Fibroblast of skin of scalp (primary cell): ENCODE results near the gene RBMS3.
A peak's percentile ranks its signal among the peaks of the same experiment; 100 is the strongest.

ENCODE experiments used
- DNase-seq: peaks from one replicate; pipeline ENCODE4 v3.0.0-alpha.2; 2013

Gene RBMS3

DNA sequence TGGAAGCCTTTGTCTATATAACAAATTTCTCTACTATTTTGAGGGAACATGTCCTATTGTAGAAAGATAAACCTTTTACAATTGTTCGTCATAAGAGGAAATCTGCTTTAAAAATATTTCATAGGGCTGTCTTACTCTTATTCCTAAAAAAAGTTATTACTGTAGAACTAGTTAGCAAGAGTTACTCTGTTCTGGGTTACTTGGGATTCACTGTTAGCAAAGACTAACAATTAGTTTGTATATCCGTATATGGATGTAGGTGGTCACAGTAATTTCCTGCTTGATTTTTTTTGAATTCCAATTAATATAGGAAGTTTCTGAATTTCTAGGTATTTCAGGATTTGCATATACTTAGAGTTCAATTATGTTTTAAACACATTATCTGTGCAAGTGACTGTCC lies 413.5 kb downstream of the RBMS3 start:
- no peak for DNase-seq

GRCh38 chr3:29694783-29695182 lies 413.9 kb downstream of the RBMS3 start:
- peak; percentile 96 for DNase-seq

GRCh38 chr3:29695201-29695600 lies 414.3 kb downstream of the RBMS3 start:
- DNase-seq = peak; percentile 27

DNA sequence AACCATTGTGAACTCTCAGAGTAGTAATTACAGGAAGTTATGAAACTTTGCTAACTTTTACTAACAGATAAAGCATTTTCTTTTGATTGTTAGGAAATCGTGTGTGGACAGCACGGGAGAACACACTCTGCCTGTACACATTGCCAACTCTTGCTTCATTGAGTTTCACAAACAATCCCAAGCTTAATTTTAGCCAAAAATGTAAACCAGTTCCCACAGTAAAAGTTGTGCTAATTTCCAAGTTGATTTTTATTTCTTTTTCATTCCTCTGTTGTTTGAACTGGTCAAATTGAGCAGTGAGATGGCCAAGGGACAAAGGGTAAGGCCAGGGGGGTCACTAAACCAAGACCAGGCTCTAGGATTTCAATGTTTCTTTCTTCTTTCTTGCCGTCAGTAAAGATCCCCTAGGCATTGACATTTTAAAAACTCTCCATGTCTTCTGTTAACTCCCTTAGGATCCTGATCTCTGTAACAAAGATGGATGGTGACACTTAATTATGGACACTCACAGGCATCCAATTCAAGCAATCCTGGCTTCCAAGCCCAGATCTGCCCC lies 414.9 kb downstream of the RBMS3 start:
- DNase-seq = peak; percentile 76

DNA sequence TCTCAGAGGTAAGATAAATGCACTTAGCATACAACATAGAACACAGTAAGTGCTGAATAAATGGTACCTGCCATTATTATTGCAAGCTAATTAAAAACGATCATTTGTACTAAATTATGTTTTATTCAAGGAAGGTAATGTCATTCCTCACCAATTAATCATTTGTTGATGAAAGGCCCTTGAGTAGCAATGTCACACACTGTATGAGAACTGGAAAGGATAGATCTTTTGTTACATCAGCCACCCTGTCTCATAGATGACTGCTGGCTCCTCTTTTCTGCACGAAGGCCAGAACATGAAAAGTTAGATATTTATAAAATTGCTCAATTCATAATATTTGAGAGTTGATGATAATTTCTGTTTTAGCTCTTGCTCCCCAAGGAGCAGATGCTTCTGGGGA lies 415.4 kb downstream of the RBMS3 start:
- DNase-seq = no peak

DNA sequence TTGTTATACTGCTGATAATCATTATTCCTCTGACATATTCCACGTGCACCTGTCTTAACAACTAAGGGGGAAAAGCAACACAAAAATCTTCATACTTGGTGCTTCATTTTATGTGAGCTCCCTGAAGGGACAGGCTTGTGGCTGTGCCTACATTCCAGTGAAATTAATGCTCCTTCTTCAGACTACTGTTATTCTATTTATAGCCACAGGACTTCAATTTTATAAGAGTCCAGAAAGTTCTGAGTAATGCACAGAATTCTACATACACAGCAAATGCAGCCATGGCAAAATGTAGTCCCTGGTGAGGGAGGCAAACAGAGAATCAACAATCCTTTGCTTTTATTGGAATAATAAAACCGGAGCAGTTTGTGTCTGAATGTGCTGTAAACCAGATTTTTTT lies 417.1 kb downstream of the RBMS3 start:
- peak; percentile 82 for DNase-seq

GRCh38 chr3:29700256-29700655 lies 419.4 kb downstream of the RBMS3 start:
- DNase-seq = no peak

GRCh38 chr3:29701326-29701983 lies 420.6 kb downstream of the RBMS3 start:
- no peak for DNase-seq

GRCh38 chr3:29705906-29706844 lies 425.3 kb downstream of the RBMS3 start:
- DNase-seq = no peak

DNA sequence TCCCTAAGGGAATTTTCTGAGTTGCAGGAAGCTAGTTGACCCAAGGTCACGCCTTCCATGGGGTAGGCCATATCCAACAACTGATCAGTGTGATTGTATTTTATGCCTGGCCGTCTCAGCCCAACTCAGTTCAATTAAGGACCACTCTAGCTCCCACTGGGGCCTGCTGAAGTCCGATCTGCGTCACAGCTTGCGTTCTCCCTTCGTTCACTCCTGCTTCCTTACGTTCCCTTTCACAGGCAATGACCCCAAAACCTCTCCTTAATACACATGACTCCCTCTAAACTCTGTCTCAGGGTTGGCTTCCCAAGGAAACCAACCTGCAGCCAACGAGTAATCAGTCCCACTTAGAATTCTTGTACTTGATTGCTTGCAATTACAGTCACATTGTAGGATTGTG lies 428.0 kb downstream of the RBMS3 start:
- no peak for DNase-seq

DNA sequence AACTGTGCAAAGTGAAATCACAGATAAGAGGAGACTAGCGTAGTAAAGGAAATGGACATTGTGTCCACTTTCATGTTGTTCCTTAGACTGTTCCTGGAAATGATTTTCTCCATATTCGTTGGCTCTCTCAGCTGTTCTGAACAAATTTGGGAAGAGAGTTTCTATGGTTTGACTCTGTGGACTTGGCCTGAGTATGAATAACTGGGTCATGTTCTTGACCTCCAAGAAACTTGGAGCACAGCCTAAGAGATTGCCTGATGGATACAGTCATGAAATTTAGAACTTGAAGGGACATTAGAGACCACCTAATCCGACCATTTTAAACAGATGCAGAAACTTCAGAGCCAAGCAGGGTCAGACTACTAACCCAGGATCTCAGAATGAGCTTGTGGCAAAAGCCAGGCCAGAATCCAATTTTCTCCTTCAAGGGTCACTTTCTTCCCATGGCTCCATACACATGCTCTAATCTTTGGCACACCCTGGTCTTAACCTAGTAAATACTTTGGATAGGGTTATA lies 430.4 kb downstream of the RBMS3 start:
- DNase-seq = no peak

- DNase-seq = no peak
These were observed 435.3 kb downstream of the RBMS3 start for GRCh38 chr3:29716213-29716612.

DNA sequence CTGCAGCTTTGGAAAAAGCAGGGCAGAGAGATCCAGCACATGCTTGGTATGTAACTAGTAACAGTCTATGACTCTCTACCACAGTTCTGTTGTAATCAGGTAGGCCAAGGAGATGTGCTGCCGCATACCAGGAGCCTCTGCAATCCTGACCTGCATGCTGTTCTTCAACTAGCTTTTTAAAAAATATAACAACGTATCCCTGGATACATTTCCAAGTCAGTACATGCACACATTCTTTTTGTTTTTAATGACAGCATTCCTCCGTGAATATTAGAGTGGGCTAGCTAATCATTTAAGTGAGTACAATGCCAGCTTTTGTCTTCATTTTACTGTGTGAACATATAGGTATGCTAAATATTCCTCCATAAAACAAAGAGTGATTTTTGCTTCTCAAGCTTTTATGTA lies 437.8 kb downstream of the RBMS3 start:
- DNase-seq = peak; percentile 3

DNA sequence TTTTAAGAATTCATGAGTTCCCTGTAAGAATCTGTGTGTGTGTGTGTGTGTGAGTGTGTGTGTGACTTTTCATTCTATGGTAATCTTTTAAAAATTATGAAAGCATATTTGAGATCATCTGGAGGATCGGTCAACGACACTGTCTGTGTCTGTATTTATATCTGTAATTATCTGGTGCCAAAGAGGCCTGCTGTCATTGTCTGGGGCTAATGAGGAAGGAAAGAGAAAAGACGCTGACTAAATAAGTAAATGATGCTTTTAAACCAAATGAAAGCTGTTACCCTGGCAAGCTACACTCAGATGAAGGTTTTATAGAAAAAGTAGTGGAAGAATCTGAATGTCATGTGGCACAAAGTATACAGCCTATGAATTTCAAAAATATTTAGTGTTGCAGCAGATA lies 439.8 kb downstream of the RBMS3 start:
- DNase-seq = no peak

DNA sequence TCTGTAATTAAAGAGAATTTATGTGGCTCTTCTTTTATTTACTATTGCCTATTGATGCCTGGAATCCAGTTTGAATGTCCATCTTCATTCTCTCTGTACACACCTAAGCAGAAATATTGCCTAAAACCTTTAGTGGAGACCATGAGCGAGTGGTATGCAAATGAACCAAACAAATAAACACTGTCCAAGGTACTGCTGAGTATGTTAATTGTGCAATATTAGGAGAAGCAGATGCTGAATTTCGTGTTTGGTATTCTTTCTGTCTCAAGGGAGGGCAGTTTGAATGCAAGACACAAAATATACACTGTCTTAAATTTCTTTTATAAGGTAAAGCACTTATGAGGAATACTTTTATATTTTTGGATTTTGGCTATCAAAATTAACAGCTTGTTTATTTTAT lies 440.9 kb downstream of the RBMS3 start:
- peak; percentile 4 for DNase-seq

DNA sequence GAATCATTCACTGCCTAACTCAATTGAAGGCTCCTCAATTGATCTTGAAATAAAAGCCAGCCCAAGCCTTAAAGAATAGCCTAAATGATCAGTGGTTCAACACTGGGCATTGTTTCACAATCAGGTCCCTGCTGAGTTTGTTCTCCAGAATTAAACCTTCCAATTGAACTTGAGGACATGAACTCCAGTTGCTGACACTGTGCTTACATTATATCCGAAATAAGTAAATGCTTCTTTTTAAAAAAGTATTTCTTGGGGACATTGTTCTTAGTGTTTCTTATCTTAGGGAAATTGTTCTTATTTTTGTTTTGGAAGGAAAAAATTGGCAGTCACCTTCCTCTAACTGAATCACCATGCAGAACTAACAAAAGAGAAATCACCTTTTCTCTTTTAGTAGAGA lies 450.2 kb downstream of the RBMS3 start:
- DNase-seq = no peak

DNA sequence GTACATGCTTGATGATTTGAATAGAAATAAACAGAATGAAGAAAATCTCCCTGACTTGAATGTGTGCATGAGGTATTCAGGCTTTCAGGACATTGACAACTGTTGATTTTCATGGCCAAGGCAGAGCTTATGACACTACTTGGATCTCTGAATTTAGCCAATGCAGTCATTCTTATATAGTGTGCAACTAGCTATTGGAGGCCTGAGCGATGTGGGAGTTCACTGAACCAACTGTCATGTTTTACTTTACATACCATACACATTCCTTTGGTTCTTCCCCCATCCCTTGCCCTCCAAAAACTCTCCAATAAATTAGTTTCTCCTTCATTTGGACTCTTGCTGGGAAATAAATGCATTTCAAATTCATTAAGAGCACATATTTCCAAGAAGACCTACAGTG lies 460.4 kb downstream of the RBMS3 start:
- peak; percentile 58 for DNase-seq

DNA sequence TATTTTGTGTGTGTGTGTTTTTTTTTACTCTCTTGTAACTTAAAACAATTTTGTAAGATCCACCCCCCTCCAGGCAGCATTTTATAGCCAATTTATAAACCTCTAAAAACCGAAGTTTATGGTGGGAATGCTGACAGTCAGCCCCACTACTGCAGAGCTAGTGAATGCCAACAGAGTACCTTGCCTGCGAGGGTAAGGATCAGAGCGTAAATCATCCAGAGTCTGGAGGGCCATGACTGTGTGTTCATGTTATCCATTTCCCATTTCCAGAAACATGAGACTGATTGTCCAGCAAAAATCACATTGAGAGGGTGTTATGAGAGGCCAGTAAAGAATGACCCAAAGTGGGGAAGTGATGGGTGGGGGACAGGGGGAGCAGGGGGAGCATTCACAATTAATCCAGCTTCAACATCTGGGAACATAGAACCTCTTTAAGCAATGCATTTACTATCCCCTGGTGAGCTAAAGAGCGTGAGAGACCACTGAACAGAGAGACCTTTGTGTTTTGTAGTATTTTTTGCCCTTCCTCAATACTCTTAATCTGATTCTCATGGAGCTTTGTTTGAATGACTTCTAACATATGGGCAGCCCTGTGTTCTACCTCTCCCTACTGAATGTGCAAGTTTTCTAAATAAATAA lies 464.5 kb downstream of the RBMS3 start:
- no peak for DNase-seq

- no peak for DNase-seq
These were observed 465.4 kb downstream of the RBMS3 start for GRCh38 chr3:29746163-29746760.

DNA sequence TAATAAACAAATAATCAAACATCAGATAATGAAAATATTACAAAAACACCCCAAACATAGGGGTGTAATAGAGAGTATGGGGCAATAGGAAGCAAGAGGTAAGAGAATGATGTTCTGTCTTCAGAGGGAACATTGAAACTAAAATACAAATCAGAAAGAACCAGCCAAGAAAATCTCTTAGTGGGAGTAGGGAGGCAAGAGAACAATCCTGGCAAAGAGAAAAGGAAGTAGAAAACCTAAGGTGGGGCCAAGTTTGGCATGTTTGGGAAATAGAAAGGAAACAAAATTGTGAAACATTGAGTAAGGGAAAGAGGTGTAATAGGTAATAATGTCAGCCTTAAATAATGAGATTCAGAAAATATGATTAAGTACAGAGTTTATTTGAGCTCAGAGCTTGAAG lies 467.1 kb downstream of the RBMS3 start:
- DNase-seq = no peak

DNA sequence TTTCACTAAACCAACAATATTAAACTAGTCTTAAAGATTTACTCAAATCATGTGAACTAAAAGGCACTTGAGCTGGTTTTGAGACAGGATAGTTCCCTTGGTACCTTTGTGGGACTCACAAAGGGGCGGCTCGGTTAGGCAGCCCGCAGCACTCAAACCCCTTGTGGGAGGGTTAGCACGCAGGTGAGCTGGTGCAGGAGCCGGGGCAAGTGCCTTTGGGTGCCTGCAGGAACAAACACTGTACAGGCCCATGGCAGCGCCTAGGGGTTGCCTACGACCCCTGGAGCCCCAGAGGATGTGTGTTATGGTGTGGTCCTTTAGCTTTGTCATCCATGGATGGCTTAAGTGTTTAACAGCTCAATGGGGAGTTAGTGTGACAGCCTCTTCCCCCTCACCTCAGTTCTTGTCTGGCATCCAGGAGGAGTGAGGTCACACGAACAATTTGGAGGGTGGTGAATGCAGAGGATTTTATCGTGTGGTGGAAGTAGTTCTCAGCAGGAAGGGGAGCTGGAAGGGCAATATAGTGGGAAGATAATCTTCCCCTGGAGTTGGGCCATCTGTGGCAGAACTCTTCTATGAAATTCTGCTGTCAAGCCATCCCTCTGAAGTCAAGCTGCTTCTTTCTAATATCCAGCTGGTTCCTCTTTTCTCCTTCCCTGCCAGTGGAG lies 470.9 kb downstream of the RBMS3 start:
- no peak for DNase-seq

GRCh38 chr3:29754346-29754745 lies 473.5 kb downstream of the RBMS3 start:
- no peak for DNase-seq
